Body of pancreas (tissue), 4 donors: Measurements from ENCODE around the gene MICAL2. TPM values are rescaled to one million over a fixed set of nuclear protein-coding genes. Genes with fewer than 3 reads are reported as not detected.

Experiments
- ATAC-seq: fragments of 150-250 bp; one replicate; pipeline ENCODE4 v1.9.1; 2016
- DNase-seq, 4 donors: peaks; one replicate each; pipeline ENCODE4 v3.0.0-alpha.2; 2019
- H3K27ac ChIP-seq, 4 donors: fragments of 200-600 bp; sonication (generic); 1 replicate in 3 of 4; 2 replicates in 1 of 4; pipeline versions ENCODE4 v1.5.1 to v1.6.1; 2016 to 2019; ENCODE audit warnings: mild to moderate bottlenecking in 1 of 4, mixed read lengths in 1 of 4, moderate library complexity in 1 of 4
- H3K27me3 ChIP-seq, 2 donors: fragments of 200-600 bp; sonication (generic); one replicate each; pipeline ENCODE4 v1.6.0; 2016; ENCODE audit warnings: mild to moderate bottlenecking in 1 of 2
- H3K36me3 ChIP-seq, 2 donors: fragments of 200-600 bp; sonication (generic); replicated peaks in 1 of 2; 2 replicates each; pipeline ENCODE4 v1.5.1; 2016; ENCODE audit warnings: low read depth in 2 of 2; ENCODE audit not compliant: insufficient read depth in 1 of 2
- H3K4me1 ChIP-seq: fragments of 200-600 bp; sonication (generic); one replicate; pipeline ENCODE4 v1.6.0; 2016
- H3K4me3 ChIP-seq, 2 donors: fragments of 200-600 bp; sonication (generic); 1 replicate in 1 of 2; 2 replicates in 1 of 2; pipeline ENCODE4 v1.5.1; 2016 to 2019
- H3K9me3 ChIP-seq, 3 donors: fragments of 200-600 bp; sonication (generic); 1 replicate in 2 of 3; 2 replicates in 1 of 3; pipeline ENCODE4 v1.5.1; 2016
- POLR2A ChIP-seq, 3 donors: fragments of 450-650 bp; IDR thresholded peaks; one replicate each; pipeline ENCODE4 v1.6.1; 2016; ENCODE audit warnings: antibody characterized with exemption in 3 of 3, mild to moderate bottlenecking in 2 of 3
- WGBS, 2 donors: methylation state at CpG; one replicate each; pipeline ENCODE4 v1.1.5; 2017; 5-methylcytosine and 5-hydroxymethylcytosine counted together
- intact Hi-C: fragments of 100-400 bp; cut with DNase I; formaldehyde crosslinking; loops from one replicate; pipeline ENCODE4 v1.15.1; 2023
- total RNA-seq, 2 donors: library from RNA; depleted of rRNA; stranded (reverse); fragments of >200 nt; gene quantifications; one replicate each; pipeline ENCODE4 v1.1.0, GENCODE V29; 2016
- TF ChIP-seq, protein P1 (sequence below), 7 experiments: fragments of 450-650 bp in 4 of 7; fragments of 200-600 bp in 3 of 7; sonication (generic) in 3 of 7; IDR thresholded peaks; one replicate each; pipeline ENCODE4 v1.5.1; 2016 to 2019; ENCODE audit warnings: antibody characterized with exemption in 7 of 7

Gene MICAL2
- total RNA-seq, 2 donors from 2014 or later: 16.6 to 24.4 TPM

DNA sequence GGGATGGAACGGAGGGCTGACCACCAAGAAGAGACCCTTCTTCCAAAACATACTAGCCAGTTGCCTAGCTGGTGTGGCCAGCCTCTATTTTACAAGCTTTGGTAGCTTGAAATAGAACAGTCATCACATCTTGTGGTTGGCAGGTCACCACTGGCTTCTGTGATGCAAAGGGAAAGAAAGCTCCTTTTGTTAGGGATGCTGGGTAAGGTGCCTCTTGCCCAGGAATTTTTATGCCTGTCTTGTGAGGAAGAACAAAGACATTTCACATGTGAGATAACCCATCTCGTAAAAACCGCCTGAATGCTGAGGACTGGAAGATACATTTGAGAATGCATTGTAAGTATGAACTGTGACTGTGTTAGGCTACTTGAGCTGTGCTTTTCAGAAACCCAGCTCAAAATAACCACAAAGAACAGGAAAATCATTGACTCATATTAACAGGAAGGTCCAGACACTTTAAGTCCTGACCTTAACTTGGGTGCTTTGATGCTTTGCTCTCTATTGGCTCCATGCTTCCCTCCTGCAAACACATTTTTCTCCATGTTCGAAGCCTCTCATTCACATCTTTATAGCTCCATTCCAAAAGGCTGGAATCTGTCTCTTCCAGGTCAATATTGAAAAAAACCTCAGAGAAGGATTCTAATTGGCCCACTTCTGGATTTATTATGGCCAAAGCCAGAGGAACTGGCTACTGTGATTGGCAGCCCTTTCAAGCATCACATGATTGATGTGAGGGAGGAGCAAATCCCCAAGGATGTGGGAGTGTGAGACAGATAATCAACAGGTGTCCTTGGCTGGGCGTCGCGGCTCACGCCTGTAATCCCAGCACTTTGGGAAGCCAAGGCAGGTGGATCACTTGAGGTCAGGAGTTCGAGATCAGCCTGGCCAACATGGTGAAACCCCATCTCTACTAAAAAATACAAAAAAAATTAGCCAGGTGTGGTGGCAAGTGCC lies 53.9 kb downstream of the MICAL2 start:
- 71 to 72% methylated on average over 9 of the region's 9 CpGs for WGBS, 2 donors
- Histone ChIP-seq H3K27ac (no peak overlapping the region), H3K9me3 (no peaks in the 10 kb centered on the region), H3K4me3 (no peak overlapping the region), H3K27me3 (no peaks in the 10 kb centered on the region), H3K36me3 (no peaks in the 10 kb centered on the region), H3K4me1 (peaks cover 3% of the 10 kb centered on the region)
- DNase-seq: no peak
- intact Hi-C loops: no loop called here
- TF ChIP-seq, protein P1, sequence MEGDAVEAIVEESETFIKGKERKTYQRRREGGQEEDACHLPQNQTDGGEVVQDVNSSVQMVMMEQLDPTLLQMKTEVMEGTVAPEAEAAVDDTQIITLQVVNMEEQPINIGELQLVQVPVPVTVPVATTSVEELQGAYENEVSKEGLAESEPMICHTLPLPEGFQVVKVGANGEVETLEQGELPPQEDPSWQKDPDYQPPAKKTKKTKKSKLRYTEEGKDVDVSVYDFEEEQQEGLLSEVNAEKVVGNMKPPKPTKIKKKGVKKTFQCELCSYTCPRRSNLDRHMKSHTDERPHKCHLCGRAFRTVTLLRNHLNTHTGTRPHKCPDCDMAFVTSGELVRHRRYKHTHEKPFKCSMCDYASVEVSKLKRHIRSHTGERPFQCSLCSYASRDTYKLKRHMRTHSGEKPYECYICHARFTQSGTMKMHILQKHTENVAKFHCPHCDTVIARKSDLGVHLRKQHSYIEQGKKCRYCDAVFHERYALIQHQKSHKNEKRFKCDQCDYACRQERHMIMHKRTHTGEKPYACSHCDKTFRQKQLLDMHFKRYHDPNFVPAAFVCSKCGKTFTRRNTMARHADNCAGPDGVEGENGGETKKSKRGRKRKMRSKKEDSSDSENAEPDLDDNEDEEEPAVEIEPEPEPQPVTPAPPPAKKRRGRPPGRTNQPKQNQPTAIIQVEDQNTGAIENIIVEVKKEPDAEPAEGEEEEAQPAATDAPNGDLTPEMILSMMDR (IDR thresholded peaks at IDR 0.05): no peak
- no peak for TF ChIP-seq POLR2A (IDR thresholded peaks at IDR 0.05)
- no peak for ATAC-seq

DNA sequence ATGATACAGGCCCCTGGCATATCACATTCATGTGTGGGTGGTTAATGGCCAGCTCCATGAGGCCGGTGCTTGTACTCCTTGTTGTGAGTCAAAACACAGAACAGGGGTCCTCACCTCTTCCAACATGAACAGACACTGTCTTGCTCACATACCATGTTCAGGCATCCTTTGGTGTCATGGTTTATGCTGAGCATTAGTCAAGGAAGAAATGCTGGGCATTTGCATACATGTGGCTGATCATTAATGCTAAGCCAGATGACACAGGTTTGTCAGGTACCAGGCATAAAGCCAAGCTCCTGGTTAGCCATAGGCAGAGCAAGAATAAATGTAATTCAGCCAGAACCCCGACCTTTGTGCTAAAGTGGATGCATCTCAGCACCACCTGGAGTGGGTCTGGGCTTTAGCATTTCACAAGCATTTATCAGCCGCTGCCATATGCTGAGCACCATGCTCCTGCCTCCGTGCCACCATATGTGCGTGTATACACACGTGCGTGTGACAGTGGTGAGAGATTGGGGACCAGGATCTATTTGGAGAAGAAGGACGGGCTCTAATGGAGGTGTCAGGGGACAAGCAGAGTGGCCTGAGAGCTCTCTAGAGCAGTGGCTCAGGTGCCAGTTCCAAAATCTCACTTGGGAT lies 55.0 kb downstream of the MICAL2 start:
- Histone ChIP-seq H3K27me3 (no peaks in the 10 kb centered on the region), H3K4me3 (no peak overlapping the region), H3K9me3 (no peaks in the 10 kb centered on the region), H3K27ac (no peak overlapping the region), H3K4me1 (no peaks in the 10 kb centered on the region), H3K36me3 (no peaks in the 10 kb centered on the region)
- intact Hi-C loops: no loop called here
- no peak for TF ChIP-seq POLR2A (IDR thresholded peaks at IDR 0.05)
- TF ChIP-seq, protein P1 (IDR thresholded peaks at IDR 0.05): no peak
- DNase-seq: no peak
- ATAC-seq: no peak
- WGBS, 2 donors: 83 to 88% methylated on average over 8 of the region's 8 CpGs

DNA sequence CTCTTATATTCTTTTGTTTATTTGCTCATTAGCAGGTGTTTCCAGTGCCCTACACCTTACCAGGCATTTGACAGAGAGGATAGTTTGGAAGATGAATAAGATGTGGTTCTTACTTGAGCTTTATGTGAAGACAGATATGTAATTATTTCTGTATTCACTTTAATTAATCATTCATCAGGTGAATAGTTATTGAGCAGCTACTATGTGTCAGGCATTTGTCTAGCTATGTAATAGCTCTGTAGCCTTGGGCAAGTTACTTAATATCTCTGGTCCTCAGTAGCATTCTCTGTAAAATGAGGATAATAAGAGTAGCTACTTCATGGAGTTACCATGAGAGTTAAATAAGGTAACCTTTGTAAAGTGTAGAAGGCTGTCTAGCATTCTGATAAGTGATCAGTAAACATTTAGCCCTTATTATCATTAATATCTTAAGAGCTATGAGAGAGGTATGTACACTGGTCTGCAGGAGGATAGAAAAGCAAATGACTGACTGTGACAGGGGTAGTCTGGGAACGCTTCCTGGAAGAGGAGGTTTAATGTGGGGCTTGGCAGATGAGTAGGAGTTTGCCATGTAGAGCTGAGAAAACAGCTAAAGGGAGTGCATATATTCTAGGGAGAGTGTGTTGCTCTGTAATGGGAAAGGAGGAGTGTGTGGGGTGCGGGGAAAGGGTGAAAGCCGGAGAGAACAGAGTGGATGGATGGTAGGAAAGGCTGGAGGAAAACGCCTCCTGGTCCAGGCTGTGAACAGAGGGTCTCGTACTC lies 56.1 kb downstream of the MICAL2 start:
- H3K4me1 ChIP-seq: no peaks in the 10 kb centered on the region

DNA sequence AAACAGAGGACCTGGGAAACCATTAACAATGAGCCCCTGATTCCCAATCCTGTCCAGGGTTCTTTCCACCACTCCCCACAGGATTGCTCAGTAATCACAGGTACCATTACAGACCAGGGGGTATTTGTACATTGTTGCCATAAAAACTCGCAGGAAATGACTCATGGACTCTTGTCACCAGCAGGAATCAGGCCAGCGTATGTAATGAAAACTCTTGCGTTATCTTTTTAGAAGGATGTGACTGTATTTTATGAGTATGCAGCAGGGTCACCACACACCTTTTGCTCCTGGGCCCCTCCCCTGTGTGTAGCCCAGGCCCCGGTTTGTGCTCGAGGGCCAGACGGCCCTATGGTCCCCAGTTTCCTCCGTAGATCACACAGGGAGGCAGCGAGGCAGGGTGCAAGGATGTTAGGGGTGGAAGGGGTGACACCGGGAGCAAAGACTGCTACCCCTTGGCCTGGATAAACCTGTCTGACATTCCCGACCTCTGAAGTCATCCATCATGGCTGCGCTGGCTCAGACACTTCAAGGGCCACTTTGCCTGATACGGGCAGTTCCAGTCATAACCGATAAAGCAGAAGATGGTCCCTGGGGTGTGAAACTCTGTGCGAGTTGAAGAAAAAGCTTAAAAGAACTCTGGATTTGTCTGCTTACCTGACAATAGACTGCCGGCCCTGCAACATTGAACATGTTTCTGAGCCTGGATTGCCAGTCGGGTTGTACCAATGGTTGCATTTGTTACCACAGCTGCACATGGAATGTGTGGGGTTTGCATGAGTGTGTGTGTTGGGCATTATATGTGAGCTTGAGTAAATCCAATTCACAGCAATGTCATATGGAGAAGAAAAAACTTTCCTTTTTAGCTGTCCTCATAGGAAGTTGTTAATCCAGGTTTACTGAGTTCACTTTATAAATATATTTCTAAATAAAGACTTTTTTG lies 56.9 kb downstream of the MICAL2 start:
- DNase-seq (no peak), ATAC-seq (no peak)
- Histone ChIP-seq H3K27me3 (no peaks in the 10 kb centered on the region), H3K4me3 (no peak overlapping the region), H3K27ac (no peak overlapping the region), H3K36me3 (no peaks in the 10 kb centered on the region), H3K9me3 (no peaks in the 10 kb centered on the region), H3K4me1 (no peaks in the 10 kb centered on the region)
- TF ChIP-seq POLR2A (IDR thresholded peaks at IDR 0.05): no peak
- TF ChIP-seq, protein P1 (IDR thresholded peaks at IDR 0.05): no peak
- WGBS, 2 donors: 88 to 90% methylated on average over 11 to 16 of the region's 16 CpGs
- intact Hi-C loops: no loop called here

More for the DNA sequence above, 56.1 kb downstream of the MICAL2 start:
- no peaks in the 10 kb centered on the region for H3K9me3 ChIP-seq
- 96% methylated on average over 5 of the region's 5 CpGs for WGBS, 2 donors
- intact Hi-C loops: no loop called here
- no peak for DNase-seq
- H3K27ac ChIP-seq: no peak overlapping the region
- no peaks in the 10 kb centered on the region for H3K36me3 ChIP-seq
- ATAC-seq: no peak
- no peak for TF ChIP-seq POLR2A (IDR thresholded peaks at IDR 0.05)
- TF ChIP-seq, protein P1 (IDR thresholded peaks at IDR 0.05): no peak
- no peak overlapping the region for H3K4me3 ChIP-seq
- H3K27me3 ChIP-seq: no peaks in the 10 kb centered on the region
